IMR-90 (cell line): Measurements from ENCODE around the gene NADK2. TPM values are rescaled to one million over a fixed set of nuclear protein-coding genes. Genes with fewer than 3 reads are reported as not detected.

Source experiments
- ATAC-seq: fragments of 200-7000 bp; cut with Tn5 transposase; 2 replicates; pipeline ENCODE4 v1.9.1; 2020; ENCODE audit warnings: low read depth, mild to moderate bottlenecking, moderate library complexity
- BruUV-seq: library from RNA; stranded (reverse); fragments of 400-500 nt; replicated peaks from 2 replicates; lab custom pipeline; 2021; lab: Mats Ljungman, UMichigan
- CTCF ChIA-PET: fragments of 300-600 bp; formaldehyde crosslinking; extraction: SDS; loops from one replicate; lab custom pipeline; 2021; ENCODE audit warnings: antibody characterized with exemption; lab: Yijun Ruan, JAX
- POLR2A ChIA-PET: fragments of 300-600 bp; sonication (Branson Sonifier 250); formaldehyde crosslinking; loops from one replicate; lab custom pipeline; 2022; ENCODE audit warnings: antibody characterized with exemption; ENCODE audit not compliant: unreplicated experiment; lab: Charles Lee
- DNase-seq: peaks from one replicate; pipeline ENCODE4 v3.0.0; 2013
- H2AFZ ChIP-seq: replicated peaks from 2 replicates; pipeline ENCODE3; 2013; ENCODE audit warnings: low read length, mild to moderate bottlenecking; ENCODE audit not compliant: poor library complexity
- H2AK5ac ChIP-seq: 2 replicates; pipeline ENCODE4 v1.6.1; 2013; ENCODE audit warnings: low read depth, low read length, inconsistent platforms
- H2AK9ac ChIP-seq: replicated peaks from 2 replicates; pipeline ENCODE3; 2013; ENCODE audit warnings: mild to moderate bottlenecking, low read depth, low read length, moderate library complexity; ENCODE audit not compliant: poor library complexity
- H2BK120ac ChIP-seq: 2 replicates; pipeline ENCODE4 v1.6.1; 2013; ENCODE audit warnings: low read depth, low read length, inconsistent platforms
- H2BK15ac ChIP-seq: 3 replicates; pipeline ENCODE4 v1.6.1; 2013; ENCODE audit warnings: low read depth, low read length, inconsistent platforms
- H2BK20ac ChIP-seq: 2 replicates; pipeline ENCODE4 v1.6.1; 2013; ENCODE audit warnings: low read depth, mild to moderate bottlenecking, inconsistent platforms, low read length, moderate library complexity
- H2BK5ac ChIP-seq: 2 replicates; pipeline ENCODE4 v1.6.1; 2013; ENCODE audit warnings: mild to moderate bottlenecking, low read depth, low read length, inconsistent platforms; ENCODE audit not compliant: poor library complexity, severe bottlenecking
- H3K14ac ChIP-seq: replicated peaks from 2 replicates; pipeline ENCODE4 v1.6.1; 2013; ENCODE audit warnings: low read depth, low read length, inconsistent platforms
- H3K18ac ChIP-seq: 2 replicates; pipeline ENCODE4 v1.6.1; 2013; ENCODE audit warnings: low read depth, low read length, control low read depth
- H3K23ac ChIP-seq: 2 replicates; pipeline ENCODE4 v1.6.1; 2013; ENCODE audit warnings: low read depth, low read length, inconsistent platforms
- H3K27ac ChIP-seq: 2 replicates; pipeline ENCODE4 v1.5.1; 2013; ENCODE audit warnings: mild to moderate bottlenecking, control low read depth, low read length; ENCODE audit not compliant: insufficient read depth
- H3K27me3 ChIP-seq: 2 replicates; pipeline ENCODE4 v1.6.1; 2013; ENCODE audit warnings: low read length; ENCODE audit not compliant: control insufficient read depth, insufficient read depth
- H3K36me3 ChIP-seq: 2 replicates; pipeline ENCODE4 v1.6.1; 2013; ENCODE audit warnings: low read length, mixed read lengths; ENCODE audit not compliant: control insufficient read depth, insufficient read depth
- H3K4ac ChIP-seq: 2 replicates; pipeline ENCODE4 v1.6.1; 2013; ENCODE audit warnings: low read depth, low read length, inconsistent platforms
- H3K4me1 ChIP-seq: 2 replicates; pipeline ENCODE4 v1.6.1; 2013; ENCODE audit warnings: low read length, mixed read lengths; ENCODE audit not compliant: control insufficient read depth, insufficient read depth
- H3K4me2 ChIP-seq: 2 replicates; pipeline ENCODE4 v1.6.1; 2013; ENCODE audit warnings: low read depth, mild to moderate bottlenecking, control low read depth, low read length, moderate library complexity
- H3K4me3 ChIP-seq: 2 replicates; pipeline ENCODE4 v1.5.1; 2013; ENCODE audit warnings: low read depth, mild to moderate bottlenecking, control low read depth, low read length, moderate library complexity; ENCODE audit not compliant: insufficient read depth
- H3K56ac ChIP-seq: 2 replicates; pipeline ENCODE4 v1.6.1; 2013; ENCODE audit warnings: low read length, inconsistent platforms; ENCODE audit not compliant: insufficient read depth; ENCODE audit errors: extremely low read depth
- H3K79me1 ChIP-seq, 2 experiments: 2 replicates each; pipeline ENCODE4 v1.6.1; 2013; ENCODE audit warnings: low read length in 2 of 2, inconsistent platforms in 1 of 2, low read depth in 1 of 2
- H3K9ac ChIP-seq: 2 replicates; pipeline ENCODE4 v1.6.1; 2013; ENCODE audit warnings: low read depth, low read length, control low read depth
- H3K9me1 ChIP-seq: 2 replicates; pipeline ENCODE4 v1.6.1; 2013; ENCODE audit warnings: low read length, inconsistent platforms; ENCODE audit not compliant: insufficient read depth
- H3K9me3 ChIP-seq: 2 replicates; pipeline ENCODE4 v1.6.1; 2013; ENCODE audit warnings: low read length; ENCODE audit not compliant: control insufficient read depth, insufficient read depth
- H4K20me1 ChIP-seq: 2 replicates; pipeline ENCODE4 v1.6.1; 2013; ENCODE audit warnings: low read length, inconsistent platforms; ENCODE audit not compliant: insufficient read depth
- H4K5ac ChIP-seq: 2 replicates; pipeline ENCODE4 v1.6.1; 2013; ENCODE audit warnings: mild to moderate bottlenecking, low read depth, low read length, control low read depth
- H4K8ac ChIP-seq, 2 experiments: 2 replicates each; pipeline ENCODE4 v1.6.1; 2013; ENCODE audit warnings: low read depth in 2 of 2, low read length in 2 of 2, control low read depth in 1 of 2, inconsistent platforms in 1 of 2
- H4K91ac ChIP-seq: 2 replicates; pipeline ENCODE4 v1.6.1; 2013; ENCODE audit warnings: low read depth, low read length, inconsistent platforms; ENCODE audit not compliant: insufficient read depth
- BHLHE40 ChIP-seq: fragments of 150-350 bp; IDR thresholded peaks from 2 replicates; pipeline ENCODE4 v1.6.1; 2016; ENCODE audit warnings: mild to moderate bottlenecking, low read depth, low read length
- FOS ChIP-seq: fragments of 150-350 bp; IDR thresholded peaks from 2 replicates; pipeline ENCODE4 v1.6.1; 2016; ENCODE audit warnings: low read depth, low read length
- MAZ ChIP-seq: IDR thresholded peaks from 2 replicates; pipeline ENCODE4 v1.6.1; 2012; ENCODE audit warnings: low read depth, mild to moderate bottlenecking, low read length, improper control_type of control experiment, moderate library complexity, borderline replicate concordance
- MXI1 ChIP-seq: IDR thresholded peaks from 2 replicates; pipeline ENCODE4 v1.6.1; 2012; ENCODE audit warnings: low read depth, mild to moderate bottlenecking, low read length, moderate library complexity, borderline replicate concordance
- RCOR1 ChIP-seq: IDR thresholded peaks from 2 replicates; pipeline ENCODE4 v1.6.1; 2012; ENCODE audit warnings: mild to moderate bottlenecking, low read length, improper control_type of control experiment; ENCODE audit not compliant: insufficient replicate concordance
- RFX5 ChIP-seq: IDR thresholded peaks from 2 replicates; pipeline ENCODE4 v1.8.0; 2012; ENCODE audit warnings: low read depth, mild to moderate bottlenecking, low read length, moderate library complexity
- USF2 ChIP-seq: fragments of 150-350 bp; IDR thresholded peaks from 2 replicates; pipeline ENCODE4 v1.6.1; 2017; ENCODE audit warnings: mild to moderate bottlenecking, antibody characterized with exemption, low read length, low read depth
- WGBS, 2 experiments: methylation state at CpG; one replicate each; pipeline versions ENCODE4 v1.1.5 to v1.1.7; 2013; ENCODE audit warnings: missing lambda C conversion rate in 2 of 2; ENCODE audit not compliant: insufficient read length in 1 of 2; ENCODE audit errors: extremely low coverage in 2 of 2; 5-methylcytosine and 5-hydroxymethylcytosine counted together
- dilution Hi-C: fragments of 300-500 bp; cut with HindIII; formaldehyde crosslinking; loops from one replicate; pipeline ENCODE4 v1.14.3; 2018; ENCODE audit warnings: low sequenced_read_pairs; ENCODE audit not compliant: unreplicated experiment
- in situ Hi-C: fragments of 300-500 bp; cut with MboI; formaldehyde crosslinking; loops from 3 replicates; pipeline ENCODE4 v1.14.3; 2019; ENCODE audit warnings: low sequenced_read_pairs, inconsistent platforms, mixed read lengths
- intact Hi-C: fragments of 100-400 bp; cut with micrococcal nuclease; formaldehyde crosslinking; loops from 2 replicates; pipeline ENCODE4 v1.10.0; 2022
- polyA plus RNA-seq, 3 experiments: library from polyadenylated mRNA; depleted of rRNA; stranded (reverse); fragments of >200 nt; gene quantifications; 2 replicates each; pipeline ENCODE4 v1.2.3, GENCODE V29; 2012; ENCODE audit warnings: low replicate concordance in 1 of 3
- total RNA-seq: library from RNA; depleted of rRNA; stranded (reverse); fragments of >200 nt; gene quantifications from 2 replicates; pipeline ENCODE4 v1.2.3, GENCODE V29; 2012
- TF ChIP-seq, protein P1 (sequence below): fragments of 150-350 bp; IDR thresholded peaks from 2 replicates; pipeline ENCODE4 v1.6.1; 2016; ENCODE audit warnings: low read depth, mild to moderate bottlenecking, low read length, moderate library complexity, borderline replicate concordance

Gene NADK2
- total and polyA plus RNA-seq, 2 of the 4 experiments (the other 2 are of a cell fraction): 7.4 to 17.4 TPM

GRCh38 chr5:36209664-36210063, 32.1 kb downstream of the NADK2 start:
- dilution Hi-C loops: no loop called here
- H3K4ac ChIP-seq: no peak overlapping the region
- H3K4me2 ChIP-seq: peak overlapping the region; percentile 21; the same call in 1 of the 2 replicates

More at GRCh38 chr5:36209664-36210063, 32.1 kb downstream of the NADK2 start:
- Histone ChIP-seq H2BK5ac (no peak overlapping the region), H2AK5ac (no peak overlapping the region), H3K14ac (no peak overlapping the region), H3K9me3 (no peaks in the 10 kb centered on the region), H3K27me3 (no peaks in the 10 kb centered on the region), H4K91ac (no peak overlapping the region), H2AK9ac (no peak overlapping the region), H3K56ac (no peak overlapping the region), H3K23ac (no peak overlapping the region; the same call in 1 of the 2 replicates), H3K9ac (no peak overlapping the region), H2BK15ac (no peak overlapping the region), H3K36me3 (peaks cover 7% of the 10 kb centered on the region; the same call in 1 of the 2 replicates), H4K20me1 (no peaks in the 10 kb centered on the region), H4K5ac (no peak overlapping the region), H3K4me3 (no peak overlapping the region), H3K9me1 (no peaks in the 10 kb centered on the region), H3K27ac (no peak overlapping the region), H2AFZ (no peak overlapping the region), H3K4me1 (no peaks in the 10 kb centered on the region), H2BK20ac (no peak overlapping the region), H2BK120ac (no peak overlapping the region), H4K8ac (no peak overlapping the region), H3K79me1 (no peaks in the 10 kb centered on the region; a peak in 1 of 4 replicates), H3K18ac (no peak overlapping the region)
- ChIA-PET CTCF (no interaction called here), POLR2A (interaction anchor here (0.6 kb wide), 1 partner anchor 19 kb away, joined by 4 read pairs; no protein-coding TSS in a partner anchor)
- TF ChIP-seq RFX5: no peak
- TF ChIP-seq BHLHE40: no peak
- no peak for TF ChIP-seq FOS
- no peak for TF ChIP-seq USF2
- no peak for TF ChIP-seq MXI1
- TF ChIP-seq, protein P1, sequence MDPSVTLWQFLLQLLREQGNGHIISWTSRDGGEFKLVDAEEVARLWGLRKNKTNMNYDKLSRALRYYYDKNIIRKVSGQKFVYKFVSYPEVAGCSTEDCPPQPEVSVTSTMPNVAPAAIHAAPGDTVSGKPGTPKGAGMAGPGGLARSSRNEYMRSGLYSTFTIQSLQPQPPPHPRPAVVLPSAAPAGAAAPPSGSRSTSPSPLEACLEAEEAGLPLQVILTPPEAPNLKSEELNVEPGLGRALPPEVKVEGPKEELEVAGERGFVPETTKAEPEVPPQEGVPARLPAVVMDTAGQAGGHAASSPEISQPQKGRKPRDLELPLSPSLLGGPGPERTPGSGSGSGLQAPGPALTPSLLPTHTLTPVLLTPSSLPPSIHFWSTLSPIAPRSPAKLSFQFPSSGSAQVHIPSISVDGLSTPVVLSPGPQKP: no peak
- no peak for TF ChIP-seq RCOR1
- TF ChIP-seq MAZ: no peak
- intact Hi-C loops: no loop called here
- DNase-seq (peak; percentile 50), ATAC-seq (no peak; the same call in 1 of the 2 replicates)
- no CpG with 5 or more reads among the region's 3 CpGs for WGBS, 2 experiments
- in situ Hi-C loops: no loop called here
- no TSS peak for BruUV-seq
